Sigmoid colon (tissue), 7 donors: Measurements from ENCODE around the gene NKX2-3. TPM values are rescaled to one million over a fixed set of nuclear protein-coding genes. Genes with fewer than 3 reads are reported as not detected.

Experiments used
- DNase-seq: peaks from one replicate; pipeline ENCODE4 v3.0.0-alpha.2; 2019
- H3K27ac ChIP-seq, 4 donors: fragments of 200-600 bp; sonication (generic); one replicate each; pipeline ENCODE4 v1.5.1; 2016 to 2019; ENCODE audit warnings: mild to moderate bottlenecking in 1 of 4
- H3K27me3 ChIP-seq, 3 donors: fragments of 200-600 bp; sonication (generic); one replicate each; pipeline ENCODE4 v1.5.1; 2019; ENCODE audit warnings: mild to moderate bottlenecking in 1 of 3
- H3K36me3 ChIP-seq, 4 donors: fragments of 200-600 bp; sonication (generic); one replicate each; pipeline ENCODE4 v1.5.1; 2016 to 2019
- H3K4me1 ChIP-seq, 4 donors: fragments of 200-600 bp; sonication (generic); one replicate each; pipeline ENCODE4 v1.5.1; 2017 to 2019
- H3K4me3 ChIP-seq, 4 donors: fragments of 200-600 bp; sonication (generic); one replicate each; pipeline ENCODE4 v1.5.1; 2017 to 2019; ENCODE audit warnings: mild to moderate bottlenecking in 2 of 4, moderate library complexity in 1 of 4
- H3K9me3 ChIP-seq, 4 donors: fragments of 200-600 bp in 3 of 4; sonication (generic) in 3 of 4; one replicate each; pipeline versions ENCODE4 v1.5.1 to v1.6.1; 2013 to 2019
- CTCF ChIP-seq, 4 experiments: fragments of 450-650 bp in 3 of 4; fragments of 200-600 bp in 1 of 4; IDR thresholded peaks; one replicate each; pipeline ENCODE4 v1.5.1; 2016 to 2019; ENCODE audit warnings: antibody characterized with exemption in 4 of 4, mild to moderate bottlenecking in 3 of 4, moderate library complexity in 2 of 4
- EP300 ChIP-seq, 4 donors: sonication (generic); formaldehyde crosslinking; IDR thresholded peaks; one replicate each; pipeline ENCODE4 v1.6.1; 2017; ENCODE audit warnings: antibody characterized with exemption in 4 of 4
- POLR2A ChIP-seq, 2 donors: fragments of 450-650 bp; IDR thresholded peaks; one replicate each; pipeline ENCODE4 v1.6.1; 2016; ENCODE audit warnings: antibody characterized with exemption in 2 of 2, mild to moderate bottlenecking in 2 of 2, moderate library complexity in 2 of 2
- POLR2AphosphoS5 ChIP-seq, 4 donors: sonication (generic); formaldehyde crosslinking; IDR thresholded peaks; one replicate each; pipeline ENCODE4 v1.6.1; 2017; ENCODE audit warnings: antibody characterized with exemption in 4 of 4
- WGBS, 2 donors: extraction: QIAGEN DNeasy Blood & Tissue Kit; methylation state at CpG; one replicate each; pipeline ENCODE4 v1.1.7; 2013; 5-methylcytosine and 5-hydroxymethylcytosine counted together
- intact Hi-C: fragments of 100-400 bp; cut with DNase I; formaldehyde crosslinking; loops from one replicate; pipeline ENCODE4 v1.15.1; 2023
- polyA plus RNA-seq, 3 donors: library from polyadenylated mRNA; stranded (reverse); fragments of 200-250 nt; gene quantifications; one replicate each; pipeline ENCODE4 v1.2.3, GENCODE V29; 2013
- total RNA-seq, 4 donors: library from RNA; depleted of rRNA; stranded (reverse); fragments of >200 nt; gene quantifications; one replicate each; pipeline ENCODE4 v1.1.0, GENCODE V29; 2016
- donor health status: healthy with polysubstance abuse.
- donor health status: Bipolar disorder and iron deficiency.
- donor health status: healthy.

NKX2-3 gene
- total and polyA plus RNA-seq, 7 donors: 5.8 to 49.9 (median 32.4) TPM

GRCh38 chr10:99571816-99572215 is 39.1 kb downstream of the NKX2-3 start:
- no peaks in the 10 kb centered on the region for H3K27me3 ChIP-seq
- no peaks in the 10 kb centered on the region for H3K9me3 ChIP-seq
- no peak overlapping the region for H3K27ac ChIP-seq
- no peaks in the 10 kb centered on the region for H3K4me1 ChIP-seq
- no peaks in the 10 kb centered on the region for H3K36me3 ChIP-seq
- intact Hi-C loops: no loop called here
- H3K4me3 ChIP-seq: no peak overlapping the region
- DNase-seq: no peak
- WGBS, 2 donors: 86 to 95% methylated on average over 1 of the region's 1 CpG
- TF ChIP-seq POLR2AphosphoS5 (IDR thresholded peaks at IDR 0.05) (no peak), CTCF (IDR thresholded peaks at IDR 0.05) (no peak), POLR2A (IDR thresholded peaks at IDR 0.05) (no peak), EP300 (IDR thresholded peaks at IDR 0.05) (no peak)

DNA sequence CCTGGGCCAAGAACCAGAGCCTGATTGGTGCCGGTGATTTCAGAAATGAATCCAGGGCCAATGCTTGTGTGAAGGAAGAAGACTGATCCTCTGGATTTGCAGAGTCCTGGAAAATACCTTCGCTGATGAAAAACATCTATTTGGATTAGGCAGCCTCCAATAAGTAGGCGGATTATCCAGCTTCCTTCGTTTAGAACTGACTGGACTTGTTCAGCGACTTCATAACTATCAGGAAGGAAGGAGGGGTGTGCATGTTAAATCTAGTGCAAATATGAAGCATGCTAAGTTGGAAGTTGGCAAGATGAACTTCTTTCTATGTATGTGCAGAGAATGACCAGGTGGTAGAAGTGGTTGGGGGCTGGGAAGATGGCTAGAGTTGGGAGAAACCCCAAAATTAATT is 41.0 kb downstream of the NKX2-3 start:
- no peak for DNase-seq
- Histone ChIP-seq H3K27ac (no peak overlapping the region), H3K4me1 (no peaks in the 10 kb centered on the region), H3K4me3 (no peak overlapping the region), H3K27me3 (no peaks in the 10 kb centered on the region), H3K9me3 (no peaks in the 10 kb centered on the region), H3K36me3 (no peaks in the 10 kb centered on the region)
- 38 to 64% methylated on average over 5 of the region's 5 CpGs for WGBS, 2 donors
- no peak for TF ChIP-seq POLR2A (IDR thresholded peaks at IDR 0.05)
- TF ChIP-seq POLR2AphosphoS5 (IDR thresholded peaks at IDR 0.05): no peak
- no peak for TF ChIP-seq CTCF (IDR thresholded peaks at IDR 0.05)
- TF ChIP-seq EP300 (IDR thresholded peaks at IDR 0.05): no peak
- intact Hi-C loops: no loop called here

GRCh38 chr10:99579971-99580370 is 47.2 kb downstream of the NKX2-3 start:
- H3K27me3 ChIP-seq: no peaks in the 10 kb centered on the region
- no peaks in the 10 kb centered on the region for H3K4me1 ChIP-seq
- H3K36me3 ChIP-seq: no peaks in the 10 kb centered on the region
- intact Hi-C loops: no loop called here
- no peaks in the 10 kb centered on the region for H3K9me3 ChIP-seq
- no peak for DNase-seq
- H3K4me3 ChIP-seq: no peak overlapping the region
- WGBS, 2 donors: 79 to 93% methylated on average over 1 of the region's 1 CpG
- no peak overlapping the region for H3K27ac ChIP-seq
- TF ChIP-seq POLR2AphosphoS5 (IDR thresholded peaks at IDR 0.05): no peak
- TF ChIP-seq EP300 (IDR thresholded peaks at IDR 0.05): no peak
- no peak for TF ChIP-seq POLR2A (IDR thresholded peaks at IDR 0.05)
- no peak for TF ChIP-seq CTCF (IDR thresholded peaks at IDR 0.05)

- WGBS, 2 donors: 72 to 76% methylated on average over 6 of the region's 6 CpGs
- H3K4me3 ChIP-seq: no peak overlapping the region
- no peaks in the 10 kb centered on the region for H3K36me3 ChIP-seq
- H3K27ac ChIP-seq: no peak overlapping the region
- H3K27me3 ChIP-seq: no peaks in the 10 kb centered on the region
- intact Hi-C loops: no loop called here
- no peak for DNase-seq
- no peaks in the 10 kb centered on the region for H3K9me3 ChIP-seq
- H3K4me1 ChIP-seq: no peaks in the 10 kb centered on the region
- TF ChIP-seq CTCF (IDR thresholded peaks at IDR 0.05): no peak
- no peak for TF ChIP-seq POLR2A (IDR thresholded peaks at IDR 0.05)
- no peak for TF ChIP-seq EP300 (IDR thresholded peaks at IDR 0.05)
- TF ChIP-seq POLR2AphosphoS5 (IDR thresholded peaks at IDR 0.05): no peak
Observed at GRCh38 chr10:99582255-99582770, 49.6 kb downstream of the NKX2-3 start.

- Histone ChIP-seq H3K27me3 (no peaks in the 10 kb centered on the region), H3K27ac (no peak overlapping the region), H3K36me3 (no peaks in the 10 kb centered on the region), H3K4me3 (no peak overlapping the region), H3K4me1 (no peaks in the 10 kb centered on the region), H3K9me3 (no peaks in the 10 kb centered on the region)
- 71 to 76% methylated on average over 8 of the region's 8 CpGs for WGBS, 2 donors
- TF ChIP-seq POLR2AphosphoS5 (IDR thresholded peaks at IDR 0.05): no peak
- no peak for TF ChIP-seq POLR2A (IDR thresholded peaks at IDR 0.05)
- no peak for TF ChIP-seq CTCF (IDR thresholded peaks at IDR 0.05)
- TF ChIP-seq EP300 (IDR thresholded peaks at IDR 0.05): no peak
- no peak for DNase-seq
- intact Hi-C loops: no loop called here
Observed at GRCh38 chr10:99583687-99584086, 50.9 kb downstream of the NKX2-3 start.
